GM21367 (cell line): ENCODE data around the gene USPL1.
"Not testable (repeated sequence)": the region's sequence is repeated elsewhere in the genome, so short reads cannot be mapped to it uniquely, and the experiment has no call there.

Experiments used
- ATAC-seq: cut with Tn5 transposase; IDR thresholded peaks from one replicate; pipeline ENCODE4 v1.9.1; 2021; ENCODE audit not compliant: unreplicated experiment

USPL1 gene

DNA sequence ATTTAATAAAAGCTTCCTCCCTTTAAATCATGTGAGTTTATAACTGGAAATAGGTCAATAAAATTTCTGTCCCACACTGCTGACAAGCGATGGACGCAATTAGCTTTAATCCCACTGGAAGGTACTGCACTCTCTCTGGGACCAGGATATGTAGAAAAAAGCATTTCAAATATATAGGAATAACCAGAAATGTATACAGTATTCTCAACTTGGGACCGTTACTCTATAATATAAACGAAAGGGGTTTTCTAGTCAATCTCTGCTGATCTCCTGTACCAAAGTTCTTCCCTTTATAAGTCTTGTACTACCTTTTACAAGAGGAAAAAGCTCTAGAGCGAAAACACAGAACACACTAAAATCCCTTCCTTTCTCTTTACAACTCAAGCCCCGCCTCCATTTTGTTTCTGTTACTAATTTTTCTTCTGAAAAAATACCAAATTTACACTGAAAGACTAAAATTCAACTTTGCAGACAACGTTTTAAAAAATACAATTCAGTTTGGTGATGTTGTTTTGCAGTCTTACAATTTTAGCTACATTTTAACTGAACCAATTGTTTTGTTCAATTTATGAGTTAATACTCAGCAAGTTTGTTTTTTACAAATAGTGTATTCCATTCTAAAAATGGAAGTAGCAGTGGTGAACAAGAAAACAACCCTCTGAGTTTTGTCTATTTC, 1.7 kb upstream of the USPL1 start:
- ATAC-seq: no peak

DNA sequence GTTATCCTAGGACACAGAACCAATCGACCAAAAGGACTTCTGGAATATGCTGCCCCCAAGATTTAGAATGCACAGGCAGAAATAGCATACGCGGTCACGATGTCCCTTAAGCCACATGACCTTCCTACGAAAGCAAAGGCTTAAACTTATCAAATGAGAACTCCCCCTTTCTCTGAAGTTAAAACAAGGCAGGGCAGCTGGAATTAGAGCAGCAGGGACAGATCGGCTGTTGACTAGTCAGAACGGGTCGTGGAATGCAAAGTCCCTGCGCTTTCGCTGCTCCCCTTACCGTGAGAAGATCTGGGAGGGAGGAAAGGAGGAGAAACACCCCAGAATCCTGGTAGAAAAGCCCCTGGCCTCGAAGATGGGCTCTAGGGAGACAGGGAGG, 799 bp upstream of the USPL1 start:
- peak; percentile 16 for ATAC-seq

DNA sequence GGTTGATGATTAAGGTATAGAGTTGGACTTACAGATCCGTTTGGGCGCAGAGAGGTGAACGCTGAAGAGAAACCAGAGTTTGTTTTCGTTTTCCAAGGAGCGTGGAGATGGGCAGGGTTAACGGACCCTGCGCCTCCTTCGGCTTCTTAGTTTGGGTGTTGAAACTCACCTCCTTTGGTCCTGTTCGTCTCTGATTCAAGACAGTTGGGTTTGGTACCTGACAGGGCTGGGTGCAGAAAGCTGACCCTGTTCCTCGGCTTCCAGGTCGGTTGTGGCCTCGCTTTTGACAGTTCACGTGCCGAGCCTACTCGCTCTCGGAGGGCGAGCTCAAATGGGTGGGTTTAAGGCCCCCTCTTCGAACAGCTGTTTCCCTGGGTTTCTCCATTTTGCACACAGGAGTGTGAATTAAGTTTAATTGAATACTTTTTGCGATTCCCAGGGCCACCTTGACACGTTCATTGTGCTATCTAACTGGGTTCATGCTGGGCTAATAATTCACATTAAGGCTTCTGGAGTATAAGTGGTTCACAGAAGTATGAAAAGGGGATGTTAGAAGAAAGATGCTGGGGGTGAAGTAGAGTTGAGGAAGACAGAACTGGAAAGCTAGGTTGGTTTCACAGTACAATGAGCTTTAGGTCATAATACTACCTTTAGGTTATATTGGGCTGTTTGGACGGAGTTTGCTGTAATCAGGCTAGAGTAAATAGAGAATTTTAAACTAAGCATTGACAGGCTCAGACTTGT, 638 bp downstream of the USPL1 start:
- ATAC-seq: no peak

DNA sequence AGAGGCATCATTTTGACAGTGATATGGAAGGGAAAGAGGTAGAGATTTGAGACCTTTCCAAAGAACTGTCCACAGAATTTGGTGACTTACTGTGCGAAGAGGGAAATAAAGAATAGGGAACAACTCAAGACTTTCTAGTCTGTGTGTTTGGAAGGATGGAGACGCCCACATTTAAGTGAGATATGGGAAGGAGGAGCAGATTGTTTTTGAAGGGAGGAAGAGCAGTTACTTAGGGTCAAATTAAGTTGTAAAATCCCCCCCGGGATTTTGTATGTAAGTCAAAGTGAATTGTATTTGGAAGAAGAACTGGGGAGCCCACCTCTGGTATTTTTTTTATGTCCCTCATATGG, 1.2 kb downstream of the USPL1 start:
- ATAC-seq: no peak

DNA sequence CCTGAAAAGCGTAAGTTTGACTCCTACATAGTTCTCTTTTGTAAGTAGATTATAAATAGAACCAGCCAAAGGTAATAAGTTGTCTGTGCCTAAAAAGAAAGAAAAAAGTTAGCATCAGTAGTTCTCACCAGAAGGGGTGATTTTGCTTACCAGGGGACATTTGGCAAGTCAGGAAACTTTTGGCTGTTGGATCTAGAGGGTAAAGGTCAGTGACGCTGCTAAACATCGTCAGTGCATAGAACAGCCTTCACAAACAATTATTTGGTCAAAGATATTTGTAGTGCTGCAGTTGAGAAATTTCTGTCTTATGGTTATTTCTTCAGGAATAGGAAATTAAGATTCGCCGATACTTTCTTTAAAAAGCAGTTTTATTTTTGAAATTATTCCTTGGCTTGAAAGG, 2.0 kb downstream of the USPL1 start:
- ATAC-seq: no peak

DNA sequence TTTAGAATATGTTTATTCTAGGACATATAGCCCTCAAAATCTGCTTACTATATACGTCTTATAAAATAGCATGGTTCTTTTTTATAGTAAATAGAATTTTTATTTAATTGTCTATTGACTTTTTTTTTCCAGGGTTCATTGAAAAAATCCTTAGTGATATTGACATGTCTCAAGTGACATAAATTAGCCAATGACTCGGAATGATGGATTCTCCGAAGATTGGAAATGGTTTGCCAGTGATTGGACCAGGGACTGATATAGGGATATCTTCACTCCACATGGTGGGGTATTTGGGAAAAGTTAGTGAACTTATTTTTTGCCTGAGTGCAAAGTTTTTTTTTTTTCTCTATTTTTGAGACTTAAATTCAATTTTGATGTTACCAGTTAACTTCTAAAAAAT, 3.2 kb downstream of the USPL1 start:
- no peak for ATAC-seq

DNA sequence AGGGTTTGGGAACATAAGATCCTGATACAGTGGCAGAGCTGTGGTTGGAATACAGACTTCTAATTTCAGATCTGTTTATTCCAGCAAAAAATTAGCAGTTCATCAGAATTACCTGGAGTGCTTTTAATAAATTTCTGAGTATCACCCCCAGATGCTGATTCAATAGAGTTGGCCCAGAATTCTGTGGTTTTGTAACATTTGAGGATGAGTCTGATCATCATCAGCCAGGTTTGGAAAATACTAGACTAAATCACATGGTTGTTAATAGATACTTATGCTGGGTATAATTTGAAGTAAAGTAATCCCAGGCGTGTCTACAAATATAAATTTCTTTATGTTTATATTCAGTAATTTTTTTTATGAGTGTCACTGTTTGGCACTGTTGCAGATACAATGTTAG, 4.8 kb downstream of the USPL1 start:
- ATAC-seq: no peak

DNA sequence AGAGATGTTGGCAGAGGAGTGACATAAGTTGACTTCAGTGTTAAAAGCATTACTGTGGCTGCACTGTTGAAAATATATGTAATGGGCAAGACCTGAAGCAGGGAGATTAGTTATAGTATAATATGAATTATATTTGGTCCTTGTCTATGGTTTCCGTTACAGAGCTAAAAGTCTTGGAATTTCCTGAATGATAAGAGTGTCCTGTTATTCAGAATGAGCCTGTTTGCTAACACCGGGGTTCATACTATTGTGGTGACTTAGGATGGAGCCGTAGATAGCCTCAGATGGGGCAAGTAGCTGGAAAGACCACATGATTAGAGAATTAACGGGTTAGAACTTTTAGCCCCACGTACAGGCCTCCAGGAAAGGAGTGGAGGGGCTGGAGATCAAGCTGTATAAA, 5.7 kb downstream of the USPL1 start:
- ATAC-seq: no peak

DNA sequence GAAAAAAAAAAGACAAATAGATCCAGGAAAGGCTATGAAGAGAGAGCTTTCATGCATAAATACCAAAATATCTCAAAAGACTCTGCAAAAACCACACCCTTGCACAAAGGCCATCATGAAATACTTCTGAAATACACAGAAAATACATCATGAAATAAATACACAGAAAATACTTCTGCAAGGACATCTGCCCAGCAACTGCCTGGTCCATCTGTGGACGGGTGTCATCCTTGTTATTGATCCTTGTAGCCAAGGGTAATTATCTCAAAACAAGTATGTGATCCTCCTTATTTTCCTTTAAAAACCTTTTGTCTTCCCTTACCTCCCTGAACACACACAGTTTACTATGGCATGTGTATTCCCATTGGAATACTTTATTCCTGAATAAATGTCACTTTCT, 6.9 kb downstream of the USPL1 start:
- no peak for ATAC-seq

DNA sequence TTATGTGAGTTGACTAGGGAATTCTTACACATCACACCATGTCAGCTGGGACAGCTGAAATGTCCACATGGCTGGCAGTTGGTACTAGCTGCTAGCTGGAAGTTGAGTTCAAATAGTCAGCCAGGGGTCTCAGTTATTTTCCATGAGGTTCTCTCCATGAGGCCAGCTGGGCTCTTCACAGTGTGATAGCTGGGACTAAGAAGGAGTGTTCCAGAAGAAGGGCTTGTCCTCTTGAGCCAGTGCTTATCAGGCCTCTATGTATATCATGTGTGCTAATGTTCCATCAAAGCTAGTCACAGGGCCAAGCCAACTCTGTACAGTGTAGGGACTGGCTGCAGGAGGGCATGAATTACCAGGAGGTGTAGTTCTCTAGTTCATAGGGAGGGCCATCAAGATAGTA, 11.8 kb downstream of the USPL1 start:
- no peak for ATAC-seq

DNA sequence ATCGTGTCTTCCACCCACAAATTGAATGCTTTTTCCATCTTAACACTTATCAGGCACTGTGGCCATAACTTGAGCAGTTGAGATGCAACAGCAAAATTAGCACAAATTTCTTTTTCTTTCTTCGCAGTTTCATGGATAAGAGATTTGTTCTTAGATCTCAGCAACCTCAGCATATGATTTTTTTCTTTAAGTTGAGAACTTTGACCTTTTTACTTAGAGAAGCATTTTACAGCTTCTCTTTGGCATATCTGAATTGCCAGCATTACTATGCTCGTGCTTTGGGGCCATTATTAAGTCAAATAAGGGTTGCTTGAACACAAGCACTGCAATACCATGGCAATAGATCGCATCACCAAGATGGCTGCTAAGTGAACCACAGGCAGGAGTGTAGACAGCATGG, 16.1 kb downstream of the USPL1 start:
- ATAC-seq: no peak

DNA sequence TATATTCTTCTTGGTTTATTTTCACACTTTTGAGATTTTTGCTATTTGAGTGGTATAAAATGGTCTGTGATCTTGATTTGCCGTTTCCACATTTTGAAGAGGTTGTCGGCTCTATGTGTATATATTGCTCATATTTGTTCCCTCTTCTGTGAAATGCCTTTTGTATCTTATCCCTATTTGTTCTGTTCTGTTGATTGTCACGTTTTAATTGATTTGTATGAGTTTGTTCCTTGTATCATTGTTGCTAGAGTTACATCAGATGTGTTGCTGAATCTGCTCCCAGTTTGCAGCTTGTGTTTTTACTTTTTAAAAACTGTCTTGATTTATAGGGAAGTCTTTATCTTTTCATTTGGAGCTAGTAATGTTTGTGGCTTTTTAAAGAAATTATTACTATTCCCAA, 17.1 kb downstream of the USPL1 start:
- no peak for ATAC-seq

DNA sequence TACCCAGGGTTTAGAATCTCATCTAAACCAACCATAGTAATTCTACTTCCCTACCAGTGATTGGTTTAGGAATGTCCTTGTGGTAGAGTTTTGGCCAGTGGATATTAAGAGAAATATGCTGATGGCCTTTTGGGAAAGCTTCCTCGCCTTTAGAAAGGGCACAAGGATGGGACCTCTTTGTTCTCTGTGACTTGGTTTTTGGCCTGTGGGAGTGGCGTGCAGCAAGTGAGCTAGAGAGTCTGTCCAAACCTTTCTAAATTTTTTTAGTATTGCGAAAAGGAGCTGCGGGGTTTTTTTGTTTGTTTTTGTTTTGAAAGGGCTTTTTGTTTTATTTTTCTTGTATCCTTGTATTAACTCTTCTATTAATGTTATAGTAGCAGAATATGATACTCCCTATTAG, 20.6 kb downstream of the USPL1 start:
- no peak for ATAC-seq

DNA sequence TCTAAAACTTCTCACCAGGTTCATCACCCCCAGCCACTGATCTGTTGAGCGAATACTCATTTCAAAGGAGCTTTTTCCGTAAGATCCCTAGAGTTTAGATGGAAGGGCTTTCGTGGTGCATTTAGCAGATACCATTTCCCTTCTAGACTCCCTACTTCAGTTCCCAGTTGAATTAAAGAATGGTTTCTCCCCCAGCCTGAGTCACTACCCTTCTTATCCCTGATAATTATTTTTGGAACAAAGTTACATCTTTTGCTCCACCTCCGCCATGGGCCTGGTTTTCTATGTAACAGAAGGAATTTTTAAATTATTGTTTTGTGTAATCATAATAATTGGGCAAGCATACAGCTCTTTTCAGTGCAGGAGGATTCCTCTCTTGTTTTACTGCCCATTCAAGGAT, 22.0 kb downstream of the USPL1 start:
- ATAC-seq: no peak

DNA sequence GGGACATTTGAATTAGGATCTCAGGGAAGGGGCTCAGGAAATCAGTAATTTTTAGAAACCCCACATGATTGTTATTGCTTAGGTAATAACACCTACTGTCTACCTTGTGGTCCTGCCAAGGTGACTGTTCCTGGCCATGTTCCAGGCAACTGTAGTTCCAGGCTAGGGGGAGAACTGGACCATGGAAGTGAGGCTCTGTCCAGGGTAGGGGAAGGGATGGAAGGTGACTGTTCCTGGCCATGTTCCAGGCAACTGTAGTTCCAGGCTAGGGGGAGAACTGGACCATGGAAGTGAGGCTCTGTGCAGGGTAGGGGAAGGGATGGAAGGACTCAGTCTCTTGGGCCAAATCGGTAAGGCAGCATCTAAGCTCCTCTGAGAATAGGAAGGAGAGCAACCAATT, 23.5 kb downstream of the USPL1 start:
- not testable (repeated sequence) for ATAC-seq

DNA sequence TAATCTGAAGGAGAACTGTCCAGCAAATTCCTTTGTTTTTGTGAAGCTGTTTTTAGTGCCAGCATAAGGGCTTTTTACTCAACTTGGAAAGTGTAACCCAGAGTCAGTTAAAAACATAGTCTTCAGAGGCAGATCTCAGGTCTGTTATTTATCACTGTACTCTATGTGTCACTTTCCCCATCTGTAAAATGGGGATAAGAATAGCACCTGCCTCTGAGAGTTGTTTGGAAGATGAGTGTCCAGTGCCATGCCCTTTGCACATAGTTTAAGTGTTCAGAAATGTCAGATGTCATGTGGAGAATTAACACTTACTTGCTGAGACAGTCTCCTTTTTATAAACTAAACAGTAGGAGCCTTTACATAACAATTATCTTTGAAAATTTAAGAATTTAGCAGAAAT, 27.9 kb downstream of the USPL1 start:
- ATAC-seq: no peak

DNA sequence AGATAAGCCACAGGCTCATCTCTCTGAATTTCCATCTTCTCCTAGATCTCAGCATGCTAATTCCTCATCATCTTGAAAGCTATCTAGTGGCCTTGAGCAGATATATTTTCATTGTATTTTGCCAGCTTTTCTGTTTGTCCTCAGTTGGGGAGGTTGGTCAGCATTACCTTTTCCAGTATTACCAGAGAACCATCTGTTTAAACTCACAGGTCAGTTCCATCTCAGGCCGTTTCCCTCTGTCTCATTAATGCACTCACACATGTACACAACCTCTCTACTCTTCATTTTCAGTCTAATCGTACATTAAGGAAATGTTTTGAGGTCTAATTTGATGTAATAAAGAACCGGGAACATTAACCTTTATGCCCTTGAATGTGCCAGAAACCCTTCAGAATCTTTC, 29.7 kb downstream of the USPL1 start:
- no peak for ATAC-seq

DNA sequence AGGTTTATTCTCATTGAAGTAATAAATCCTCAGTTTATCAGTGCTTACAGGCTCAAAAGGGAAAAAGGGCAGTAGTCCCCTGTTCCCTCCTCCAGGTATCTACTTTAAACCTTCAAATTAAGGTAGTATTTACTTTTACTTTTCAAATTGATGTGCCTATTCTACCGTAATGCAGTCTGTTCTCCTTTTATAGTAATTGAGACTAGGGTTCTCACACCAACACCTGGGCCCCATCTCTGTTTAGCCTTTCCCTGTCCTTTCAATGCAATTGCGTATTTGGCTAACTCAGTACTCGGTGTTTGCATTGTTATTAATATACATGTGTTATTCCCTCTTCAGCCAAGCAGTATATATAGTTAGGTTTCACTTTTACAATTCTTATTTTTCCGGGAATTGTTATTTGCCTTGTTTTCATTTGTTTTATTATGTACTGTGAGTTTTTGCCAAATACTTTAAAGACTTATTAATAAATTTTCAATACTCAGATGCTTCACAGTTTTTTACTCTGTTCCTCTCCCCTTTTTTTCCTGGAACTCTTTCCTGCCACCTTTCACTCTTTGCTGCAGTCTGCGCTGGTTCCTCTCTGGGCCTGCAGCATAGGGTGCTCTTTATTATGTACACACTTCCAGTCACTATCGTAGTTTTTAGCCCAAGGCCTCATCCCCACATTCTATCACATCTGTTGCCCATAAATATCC, 30.3 kb downstream of the USPL1 start:
- ATAC-seq: no peak

DNA sequence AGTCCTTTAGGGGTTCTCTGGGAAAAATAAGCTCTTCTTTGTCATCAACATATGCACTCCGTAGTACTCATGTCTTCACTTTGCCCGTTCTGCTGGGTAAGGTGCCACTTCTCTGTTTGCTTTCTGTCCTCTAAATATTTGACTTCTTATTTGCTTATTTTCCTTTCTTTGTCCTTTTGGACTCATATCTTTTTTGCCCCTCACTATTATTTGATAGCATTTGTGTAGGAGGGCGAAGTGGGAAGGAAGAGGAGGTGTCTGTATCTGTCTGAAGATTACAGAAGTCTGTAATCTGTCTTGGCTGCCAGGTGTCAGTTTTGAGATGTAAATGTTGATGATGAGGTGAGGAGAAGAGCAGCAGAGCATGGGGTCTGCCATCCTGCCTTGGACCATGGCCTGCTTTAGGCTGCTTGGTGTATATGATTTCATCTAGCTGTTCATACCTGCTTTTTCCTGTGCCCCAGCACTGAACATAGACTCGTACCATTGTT, 30.8 kb downstream of the USPL1 start:
- ATAC-seq: no peak

DNA sequence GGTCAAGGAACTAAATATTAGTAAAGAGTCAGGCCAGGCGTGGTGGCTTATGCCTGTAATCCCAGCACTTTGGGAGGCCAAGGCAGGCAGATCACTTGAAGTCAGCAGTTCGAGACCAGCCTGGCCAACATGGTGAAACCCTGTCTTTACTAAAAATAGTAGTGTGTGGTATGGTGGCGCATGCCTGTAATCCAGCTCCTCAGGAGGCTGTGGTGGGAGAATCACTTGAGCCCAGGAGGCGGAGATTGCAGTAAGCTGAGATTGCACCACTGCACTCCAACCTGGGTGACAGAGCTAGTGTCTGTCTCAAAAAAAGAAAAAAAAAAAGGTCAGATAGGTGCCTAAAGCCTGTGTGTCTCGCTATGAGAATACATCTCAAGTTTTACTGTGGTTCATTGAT, 33.9 kb downstream of the USPL1 start:
- ATAC-seq: not testable (repeated sequence)

DNA sequence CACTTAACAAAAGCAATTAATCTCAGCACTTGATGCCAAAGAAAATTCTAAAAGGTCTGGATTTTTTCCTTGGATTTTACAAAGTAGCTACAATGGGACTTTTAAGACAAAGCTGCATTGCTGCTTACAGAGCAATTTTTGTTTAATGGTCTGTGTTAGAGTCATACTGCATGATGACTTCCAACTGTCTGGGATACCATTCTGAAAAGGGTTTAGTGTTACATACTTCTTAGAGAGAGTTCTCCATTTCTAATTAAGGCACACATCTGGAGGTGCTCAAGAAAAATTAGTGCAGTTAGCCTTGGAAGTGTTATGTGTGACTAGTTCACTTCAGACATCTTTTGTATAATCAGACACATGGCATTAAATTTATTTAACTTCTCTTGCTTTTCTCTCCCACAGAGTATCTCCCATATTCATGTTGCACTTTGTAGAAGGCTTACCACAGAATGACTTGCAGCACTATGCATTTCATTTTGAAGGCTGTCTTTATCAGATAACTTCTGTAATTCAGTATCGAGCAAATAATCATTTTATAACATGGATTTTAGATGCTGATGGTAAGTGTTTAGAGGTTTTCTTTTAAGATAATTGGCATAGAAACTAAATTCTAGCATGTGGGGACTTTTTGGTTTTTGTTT, 35.1 kb downstream of the USPL1 start:
- no peak for ATAC-seq

DNA sequence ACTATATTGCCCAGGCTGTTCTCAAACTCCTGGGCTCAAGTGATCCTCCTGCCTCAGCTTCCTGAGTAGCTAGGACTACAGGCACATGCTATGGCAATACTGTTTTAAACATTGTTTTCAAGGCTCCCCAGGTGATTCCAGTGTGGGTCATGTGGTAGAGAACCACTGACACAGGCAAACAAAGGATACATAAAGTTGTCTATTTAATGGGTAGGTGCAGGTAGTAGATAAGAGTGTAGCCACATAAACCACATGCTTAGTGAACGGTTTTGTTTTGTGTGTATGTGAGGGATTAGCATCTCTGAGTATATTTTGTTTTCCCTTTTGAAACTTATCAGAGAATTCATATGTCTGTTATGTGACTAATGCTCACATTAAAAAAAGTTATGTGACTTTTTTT, 36.7 kb downstream of the USPL1 start:
- ATAC-seq: no peak
